SK-N-SH (cell line): ENCODE measurements around the gene TPD52L2. TPM values are rescaled to one million over a fixed set of nuclear protein-coding genes. Genes with fewer than 3 reads are reported as not detected.

Experiments
- CTCF ChIA-PET: fragments of 300-600, 350-600 bp; formaldehyde crosslinking; extraction: SDS; loops from one replicate; lab custom pipeline; 2021; lab: Yijun Ruan, JAX
- POLR2A ChIA-PET: fragments of 350-600 bp; sonication (Branson Sonifier 250); formaldehyde crosslinking; extraction: SDS; loops from one replicate; lab custom pipeline; 2020; ENCODE audit warnings: antibody characterized with exemption, inconsistent platforms; lab: Yijun Ruan, JAX
- DNase-seq: peaks from one replicate; pipeline ENCODE4 v3.0.0; 2012
- H2AFZ ChIP-seq: fragments of 200-600 bp; sonication (generic); 2 replicates; pipeline ENCODE4 v1.8.1; 2016; ENCODE audit warnings: antibody characterized with exemption, mild to moderate bottlenecking, low read depth
- H3F3A ChIP-seq: fragments of 200-600 bp; sonication (generic); replicated peaks from 2 replicates; pipeline ENCODE3; 2016; ENCODE audit warnings: antibody characterized with exemption, mild to moderate bottlenecking; ENCODE audit not compliant: insufficient read depth
- H3K27ac ChIP-seq, 2 experiments: fragments of 200-500 bp in 1 of 2; fragments of 200-600 bp in 1 of 2; sonication (Bioruptor generic) in 1 of 2; sonication (generic), shearing (Covaris generic) in 1 of 2; 2 replicates each; pipeline versions ENCODE4 v1.5.1 to v1.6.1; 2014 to 2016; ENCODE audit warnings: low read depth in 2 of 2, inconsistent platforms in 1 of 2, low read length in 1 of 2, mild to moderate bottlenecking in 1 of 2, mixed read lengths in 1 of 2
- H3K27me3 ChIP-seq: fragments of 200-600 bp; sonication (generic), shearing (Covaris generic); 2 replicates; pipeline ENCODE4 v1.6.1; 2016; ENCODE audit warnings: mixed run types; ENCODE audit not compliant: insufficient read depth
- H3K36me3 ChIP-seq, 2 experiments: fragments of 200-500 bp in 1 of 2; fragments of 200-600 bp in 1 of 2; sonication (Bioruptor generic) in 1 of 2; sonication (generic) in 1 of 2; replicated peaks in 1 of 2; 2 replicates each; pipeline versions ENCODE3 to v1.5.1; 2014 to 2016; ENCODE audit warnings: low read length in 1 of 2, mild to moderate bottlenecking in 1 of 2; ENCODE audit not compliant: insufficient read depth in 2 of 2, control insufficient read depth in 1 of 2
- H3K4me1 ChIP-seq, 2 experiments: fragments of 200-500 bp in 1 of 2; fragments of 200-600 bp in 1 of 2; sonication (Bioruptor generic) in 1 of 2; sonication (generic), shearing (Covaris generic) in 1 of 2; 2 replicates each; pipeline versions ENCODE4 v1.5.1 to v1.6.1; 2014 to 2016; ENCODE audit warnings: low read depth in 1 of 2, low read length in 1 of 2, mixed run types in 1 of 2; ENCODE audit not compliant: insufficient read depth in 2 of 2, control insufficient read depth in 1 of 2
- H3K4me2 ChIP-seq: fragments of 200-600 bp; sonication (generic), shearing (Covaris generic); 2 replicates; pipeline ENCODE4 v1.6.1; 2017; ENCODE audit warnings: mixed run types
- H3K4me3 ChIP-seq, 2 experiments: fragments of 200-500 bp in 1 of 2; fragments of 200-600 bp in 1 of 2; sonication (Bioruptor generic) in 1 of 2; sonication (generic), shearing (Covaris generic) in 1 of 2; 2 replicates each; pipeline versions ENCODE4 v1.5.1 to v1.8.1; 2014 to 2016; ENCODE audit warnings: low read depth in 2 of 2, inconsistent platforms in 1 of 2, low read length in 1 of 2, mild to moderate bottlenecking in 1 of 2, mixed read lengths in 1 of 2, moderate library complexity in 1 of 2
- H3K79me2 ChIP-seq: fragments of 200-600 bp; sonication (generic); 2 replicates; pipeline ENCODE4 v1.8.1; 2017; ENCODE audit warnings: mild to moderate bottlenecking; ENCODE audit not compliant: insufficient read depth
- H3K9ac ChIP-seq: fragments of 200-600 bp; sonication (generic); 2 replicates; pipeline ENCODE4 v1.6.1; 2017; ENCODE audit warnings: mixed run types
- H3K9me2 ChIP-seq: fragments of 200-600 bp; sonication (generic); 2 replicates; pipeline ENCODE4 v1.6.1; 2017; ENCODE audit warnings: mixed run types
- H3K9me3 ChIP-seq: fragments of 200-600 bp; sonication (generic); 2 replicates; pipeline ENCODE4 v1.6.1; 2017; ENCODE audit warnings: mixed run types, mild to moderate bottlenecking, moderate library complexity
- H4K20me1 ChIP-seq: fragments of 200-600 bp; sonication (generic); 2 replicates; pipeline ENCODE4 v1.6.1; 2017; ENCODE audit warnings: mild to moderate bottlenecking, mixed run types; ENCODE audit not compliant: insufficient read depth
- EP300 ChIP-seq, 2 experiments: IDR thresholded peaks; 2 replicates each; pipeline versions ENCODE4 v1.4.0 to v1.6.1; 2012; ENCODE audit warnings: borderline replicate concordance in 1 of 2, low read depth in 1 of 2, low read length in 1 of 2
- EZH2phosphoT487 ChIP-seq: fragments of 200-600 bp; sonication (generic); IDR thresholded peaks from 2 replicates; pipeline ENCODE4 v1.6.1; 2017; ENCODE audit warnings: low read depth, mixed run types, mild to moderate bottlenecking, antibody characterized with exemption, moderate library complexity, borderline replicate concordance
- FOSL2 ChIP-seq: IDR thresholded peaks from 2 replicates; pipeline ENCODE4 v1.4.0; 2012; ENCODE audit warnings: low read depth, mild to moderate bottlenecking, moderate library complexity, borderline replicate concordance
- FOXJ3 ChIP-seq: sonication (generic); formaldehyde crosslinking; IDR thresholded peaks from 2 replicates; pipeline ENCODE4 v1.5.1; 2020; ENCODE audit warnings: mild to moderate bottlenecking, missing genetic modification reagents
- GABPA ChIP-seq: IDR thresholded peaks from 2 replicates; pipeline ENCODE4 v1.4.0; 2012; ENCODE audit warnings: low read depth, mild to moderate bottlenecking
- MEF2A ChIP-seq: IDR thresholded peaks from 2 replicates; pipeline ENCODE4 v1.4.0; 2012; ENCODE audit warnings: low read depth, borderline replicate concordance
- RAD21 ChIP-seq: IDR thresholded peaks from 2 replicates; pipeline ENCODE4 v1.6.1; 2012; ENCODE audit warnings: mild to moderate bottlenecking, low read length
- RCOR1 ChIP-seq: fragments of 150-350 bp; IDR thresholded peaks from 2 replicates; pipeline ENCODE4 v1.6.1; 2017; ENCODE audit warnings: antibody characterized with exemption, low read length
- RFX5 ChIP-seq: IDR thresholded peaks from 2 replicates; pipeline ENCODE4 v1.6.1; 2012; ENCODE audit warnings: mild to moderate bottlenecking, improper control_type of control experiment, low read length
- RXRA ChIP-seq: IDR thresholded peaks from 2 replicates; pipeline ENCODE4 v1.4.0; 2012; ENCODE audit warnings: low read depth, mild to moderate bottlenecking, borderline replicate concordance
- SIN3A ChIP-seq: IDR thresholded peaks from 2 replicates; pipeline ENCODE4 v1.6.1; 2012; ENCODE audit warnings: low read depth, mild to moderate bottlenecking, low read length, moderate library complexity, borderline replicate concordance
- SMC3 ChIP-seq: IDR thresholded peaks from 2 replicates; pipeline ENCODE4 v1.6.1; 2012; ENCODE audit warnings: low read depth, low read length, improper control_type of control experiment
- TCF12 ChIP-seq: IDR thresholded peaks from 2 replicates; pipeline ENCODE4 v1.4.0; 2012
- TEAD4 ChIP-seq: IDR thresholded peaks from 2 replicates; pipeline ENCODE4 v1.4.0; 2012; ENCODE audit warnings: mild to moderate bottlenecking, borderline replicate concordance; ENCODE audit not compliant: insufficient read depth
- YY1 ChIP-seq: IDR thresholded peaks from 2 replicates; pipeline ENCODE4 v1.4.0; 2012; ENCODE audit warnings: low read depth, mild to moderate bottlenecking
- WGBS: methylation state at CpG from one replicate; pipeline ENCODE4 v1.1.6; 2017; ENCODE audit warnings: low lambda C conversion rate; 5-methylcytosine and 5-hydroxymethylcytosine counted together
- polyA plus RNA-seq, 3 experiments: library from polyadenylated mRNA; depleted of rRNA; stranded (reverse); fragments of >200 nt; gene quantifications; 2 replicates each; pipeline ENCODE4 v1.2.3, GENCODE V29; 2012
- TF ChIP-seq, protein P1 (sequence below): IDR thresholded peaks from 2 replicates; pipeline ENCODE4 v1.4.0; 2012; ENCODE audit warnings: low read depth, borderline replicate concordance
- TF ChIP-seq, protein P2 (sequence below): IDR thresholded peaks from 2 replicates; pipeline ENCODE4 v1.4.0; 2012; ENCODE audit warnings: low read depth, borderline replicate concordance
- TF ChIP-seq, protein P3 (sequence below): fragments of 150-350 bp; IDR thresholded peaks from 2 replicates; pipeline ENCODE4 v1.6.1; 2016; ENCODE audit warnings: mild to moderate bottlenecking, low read depth, low read length
- TF ChIP-seq, protein P4 (sequence below): IDR thresholded peaks from 2 replicates; pipeline ENCODE4 v1.4.0; 2012; ENCODE audit warnings: low read depth
- TF ChIP-seq, protein P5 (sequence below): fragments of 150-350 bp; IDR thresholded peaks from 2 replicates; pipeline ENCODE4 v1.6.1; 2017; ENCODE audit warnings: antibody characterized with exemption, low read length, low read depth, borderline replicate concordance

TPD52L2 gene
- polyA plus RNA-seq, 1 of the 3 experiments (the other 2 are of a cell fraction), result 137 TPM

DNA sequence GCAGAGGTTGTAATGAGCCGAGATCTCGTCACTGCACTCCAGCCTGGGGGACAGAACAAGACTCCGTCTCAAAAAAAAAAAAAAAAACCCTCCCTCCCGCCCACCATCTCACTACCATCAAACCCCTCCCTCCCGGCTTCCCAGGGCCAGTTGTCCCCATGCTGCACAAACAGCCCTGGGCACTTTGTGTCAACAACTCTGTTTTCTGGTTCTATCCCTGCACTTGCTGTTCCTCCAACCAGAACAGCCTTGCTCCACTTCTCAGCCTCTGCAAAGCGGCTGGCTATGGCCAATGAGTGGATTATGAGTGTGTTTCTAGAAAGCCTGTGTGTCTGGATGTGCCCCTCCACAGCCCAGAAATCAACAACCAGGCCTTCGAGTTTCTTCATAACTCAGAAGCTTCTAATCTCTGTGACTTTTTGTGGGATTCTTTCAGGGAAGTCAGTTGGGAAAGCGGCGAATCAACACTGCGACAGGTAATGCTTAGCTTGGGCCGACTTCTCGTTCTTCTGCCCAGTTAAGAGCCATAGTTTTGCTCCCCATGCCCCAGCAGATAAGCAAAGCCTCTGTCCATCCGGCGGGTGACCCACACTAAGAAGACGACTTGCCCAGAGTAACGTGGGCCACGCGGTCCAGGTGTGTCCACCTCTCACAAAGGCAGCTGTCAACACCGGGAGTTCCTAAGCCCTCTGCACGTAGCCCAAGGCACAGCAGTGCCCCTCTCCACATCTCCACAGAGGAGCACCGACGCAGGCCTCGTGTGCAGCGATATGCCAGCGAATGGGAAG is 39.5 kb upstream of the TPD52L2 start:
- Histone ChIP-seq H3K4me2 (no peak overlapping the region), H3K9me2 (no peaks in the 10 kb centered on the region), H3K36me3 (no peaks in the 10 kb centered on the region), H3K27me3 (peaks cover 6% of the 10 kb centered on the region; the same call in 1 of the 2 replicates), H3K79me2 (no peaks in the 10 kb centered on the region), H3K4me3 (no peak overlapping the region), H3K27ac (no peak overlapping the region), H4K20me1 (no peaks in the 10 kb centered on the region), H3F3A (peaks cover 4% of the 10 kb centered on the region), H3K4me1 (peaks cover 0 to 4% of the 10 kb centered on the region in 2 experiments; a peak in 1 of 4 replicates), H3K9me3 (no peaks in the 10 kb centered on the region), H3K9ac (no peak overlapping the region), H2AFZ (no peak overlapping the region)
- ChIA-PET POLR2A (no interaction called here), CTCF (interaction anchor here (1.1 kb wide), 1 partner anchor 50 kb away, joined by 3 read pairs; no protein-coding TSS in a partner anchor)
- no peak for DNase-seq
- WGBS, result 79% methylated on average over 23 of the region's 25 CpGs
- no peak for TF ChIP-seq MEF2A
- TF ChIP-seq SMC3, result no peak
- TF ChIP-seq, protein P1, sequence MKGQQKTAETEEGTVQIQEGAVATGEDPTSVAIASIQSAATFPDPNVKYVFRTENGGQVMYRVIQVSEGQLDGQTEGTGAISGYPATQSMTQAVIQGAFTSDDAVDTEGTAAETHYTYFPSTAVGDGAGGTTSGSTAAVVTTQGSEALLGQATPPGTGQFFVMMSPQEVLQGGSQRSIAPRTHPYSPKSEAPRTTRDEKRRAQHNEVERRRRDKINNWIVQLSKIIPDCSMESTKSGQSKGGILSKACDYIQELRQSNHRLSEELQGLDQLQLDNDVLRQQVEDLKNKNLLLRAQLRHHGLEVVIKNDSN, result no peak
- TF ChIP-seq, protein P2, sequence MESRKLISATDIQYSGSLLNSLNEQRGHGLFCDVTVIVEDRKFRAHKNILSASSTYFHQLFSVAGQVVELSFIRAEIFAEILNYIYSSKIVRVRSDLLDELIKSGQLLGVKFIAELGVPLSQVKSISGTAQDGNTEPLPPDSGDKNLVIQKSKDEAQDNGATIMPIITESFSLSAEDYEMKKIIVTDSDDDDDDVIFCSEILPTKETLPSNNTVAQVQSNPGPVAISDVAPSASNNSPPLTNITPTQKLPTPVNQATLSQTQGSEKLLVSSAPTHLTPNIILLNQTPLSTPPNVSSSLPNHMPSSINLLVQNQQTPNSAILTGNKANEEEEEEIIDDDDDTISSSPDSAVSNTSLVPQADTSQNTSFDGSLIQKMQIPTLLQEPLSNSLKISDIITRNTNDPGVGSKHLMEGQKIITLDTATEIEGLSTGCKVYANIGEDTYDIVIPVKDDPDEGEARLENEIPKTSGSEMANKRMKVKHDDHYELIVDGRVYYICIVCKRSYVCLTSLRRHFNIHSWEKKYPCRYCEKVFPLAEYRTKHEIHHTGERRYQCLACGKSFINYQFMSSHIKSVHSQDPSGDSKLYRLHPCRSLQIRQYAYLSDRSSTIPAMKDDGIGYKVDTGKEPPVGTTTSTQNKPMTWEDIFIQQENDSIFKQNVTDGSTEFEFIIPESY, result no peak
- no peak for TF ChIP-seq TEAD4
- no peak for TF ChIP-seq EP300 (IDR thresholded peaks at IDR 0.05; ENCODE audit: borderline replicate concordance in 1 of 2, low read depth in 1 of 2, low read length in 1 of 2)
- TF ChIP-seq, protein P3, sequence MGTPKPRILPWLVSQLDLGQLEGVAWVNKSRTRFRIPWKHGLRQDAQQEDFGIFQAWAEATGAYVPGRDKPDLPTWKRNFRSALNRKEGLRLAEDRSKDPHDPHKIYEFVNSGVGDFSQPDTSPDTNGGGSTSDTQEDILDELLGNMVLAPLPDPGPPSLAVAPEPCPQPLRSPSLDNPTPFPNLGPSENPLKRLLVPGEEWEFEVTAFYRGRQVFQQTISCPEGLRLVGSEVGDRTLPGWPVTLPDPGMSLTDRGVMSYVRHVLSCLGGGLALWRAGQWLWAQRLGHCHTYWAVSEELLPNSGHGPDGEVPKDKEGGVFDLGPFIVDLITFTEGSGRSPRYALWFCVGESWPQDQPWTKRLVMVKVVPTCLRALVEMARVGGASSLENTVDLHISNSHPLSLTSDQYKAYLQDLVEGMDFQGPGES, result no peak

DNA sequence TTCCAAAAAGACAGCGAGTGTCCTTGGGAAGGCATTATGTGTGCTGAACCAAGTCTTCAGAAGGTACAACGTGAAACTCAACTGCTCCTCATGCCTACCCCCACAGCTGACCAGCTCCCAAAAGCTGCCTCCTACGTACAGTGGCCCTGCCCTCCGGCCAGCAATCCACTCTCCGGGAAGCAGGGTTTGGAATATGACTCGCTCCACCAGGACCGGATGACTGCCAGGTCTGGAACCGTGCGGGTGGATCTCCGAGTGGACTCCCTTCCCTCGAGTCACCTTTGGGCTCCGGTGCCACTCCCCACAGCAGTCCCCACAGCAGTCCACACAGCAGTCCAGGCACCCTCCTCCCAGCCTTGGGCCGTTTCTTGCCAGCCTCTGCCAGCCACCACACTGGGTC is 38.3 kb upstream of the TPD52L2 start:
- POLR2A ChIA-PET, result no interaction called here
- DNase-seq, result no peak
- Histone ChIP-seq H2AFZ (no peak overlapping the region), H3K4me2 (no peak overlapping the region), H4K20me1 (no peaks in the 10 kb centered on the region), H3K79me2 (no peaks in the 10 kb centered on the region), H3K4me3 (no peak overlapping the region), H3K36me3 (no peaks in the 10 kb centered on the region), H3K9me3 (no peaks in the 10 kb centered on the region), H3K9ac (no peak overlapping the region), H3F3A (peaks cover 4% of the 10 kb centered on the region), H3K9me2 (no peaks in the 10 kb centered on the region), H3K27me3 (peaks cover 6% of the 10 kb centered on the region; the same call in 1 of the 2 replicates), H3K27ac (no peak overlapping the region), H3K4me1 (peaks cover 0 to 4% of the 10 kb centered on the region in 2 experiments; a peak in 1 of 4 replicates)
- WGBS, result 90% methylated on average over 2 of the region's 13 CpGs
- CTCF ChIA-PET, result interaction anchor here (0.8 to 1.1 kb wide), 2 partner anchors 9 to 51 kb away, joined by 3 to 4 read pairs; no protein-coding TSS in a partner anchor
- TF ChIP-seq SIN3A (no peak), RAD21 (no peak), RCOR1 (no peak), FOXJ3 (CRISPR knock-in tag) (no peak), SMC3 (no peak), RFX5 (no peak), RXRA (no peak), TCF12 (no peak), EZH2phosphoT487 (no peak), GABPA (no peak), FOSL2 (no peak), YY1 (no peak)
- TF ChIP-seq, protein P4, sequence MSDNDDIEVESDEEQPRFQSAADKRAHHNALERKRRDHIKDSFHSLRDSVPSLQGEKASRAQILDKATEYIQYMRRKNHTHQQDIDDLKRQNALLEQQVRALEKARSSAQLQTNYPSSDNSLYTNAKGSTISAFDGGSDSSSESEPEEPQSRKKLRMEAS, result no peak
- TF ChIP-seq, protein P3, result no peak
- TF ChIP-seq, protein P5, sequence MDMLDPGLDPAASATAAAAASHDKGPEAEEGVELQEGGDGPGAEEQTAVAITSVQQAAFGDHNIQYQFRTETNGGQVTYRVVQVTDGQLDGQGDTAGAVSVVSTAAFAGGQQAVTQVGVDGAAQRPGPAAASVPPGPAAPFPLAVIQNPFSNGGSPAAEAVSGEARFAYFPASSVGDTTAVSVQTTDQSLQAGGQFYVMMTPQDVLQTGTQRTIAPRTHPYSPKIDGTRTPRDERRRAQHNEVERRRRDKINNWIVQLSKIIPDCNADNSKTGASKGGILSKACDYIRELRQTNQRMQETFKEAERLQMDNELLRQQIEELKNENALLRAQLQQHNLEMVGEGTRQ, result no peak
